HepG2 (cell line): ENCODE results near the gene TALDO1. TPM values are rescaled to one million over a fixed set of nuclear protein-coding genes. Genes with fewer than 3 reads are reported as not detected.

Experiments
- ARNT2 ChIP-seq: sonication (generic); formaldehyde crosslinking; IDR thresholded peaks from 2 replicates; pipeline ENCODE4 v1.8.0; 2022; ENCODE audit warnings: mild to moderate bottlenecking, low read depth, missing genetic modification reagents, moderate library complexity
- EHMT2 ChIP-seq: fragments of 200-600 bp; sonication (generic); IDR thresholded peaks from 2 replicates; pipeline ENCODE4 v1.7.0; 2017; ENCODE audit warnings: antibody characterized with exemption, low read depth, low read length, borderline replicate concordance
- HIVEP1 ChIP-seq: sonication (generic); formaldehyde crosslinking; IDR thresholded peaks from 2 replicates; pipeline ENCODE4 v1.4.0; 2020; ENCODE audit warnings: mild to moderate bottlenecking, missing genetic modification reagents
- HNF4A ChIP-seq: sonication (generic); formaldehyde crosslinking; IDR thresholded peaks from 2 replicates; pipeline ENCODE4 v1.4.0; 2020; ENCODE audit warnings: missing genetic modification reagents
- HOXD1 ChIP-seq: sonication (generic); formaldehyde crosslinking; IDR thresholded peaks from 2 replicates; pipeline ENCODE4 v1.5.0; 2020; ENCODE audit warnings: missing genetic modification reagents
- IKZF5 ChIP-seq: IDR thresholded peaks from 2 replicates; pipeline ENCODE4 v1.6.1; 2018; ENCODE audit warnings: missing genetic modification reagents, mild to moderate bottlenecking, missing compliant biosample characterization
- KLF9 ChIP-seq: IDR thresholded peaks from 2 replicates; pipeline ENCODE4 v1.6.1; 2016; ENCODE audit warnings: low read depth
- MEIS1 ChIP-seq: sonication (generic); formaldehyde crosslinking; IDR thresholded peaks from 2 replicates; pipeline ENCODE4 v1.9.0; 2021; ENCODE audit warnings: mild to moderate bottlenecking, missing genetic modification reagents, moderate library complexity, borderline replicate concordance
- NFE2L1 ChIP-seq: sonication (generic); formaldehyde crosslinking; IDR thresholded peaks from 2 replicates; pipeline ENCODE4 v1.4.0; 2020; ENCODE audit warnings: missing genetic modification reagents, mild to moderate bottlenecking, borderline replicate concordance
- NFRKB ChIP-seq: fragments of 450-650 bp; IDR thresholded peaks from 2 replicates; pipeline ENCODE4 v1.6.1; 2017
- PATZ1 ChIP-seq: sonication (generic); formaldehyde crosslinking; IDR thresholded peaks from 2 replicates; pipeline ENCODE4 v1.4.0; 2020; ENCODE audit warnings: missing genetic modification reagents
- REXO4 ChIP-seq: sonication (generic); formaldehyde crosslinking; IDR thresholded peaks from 2 replicates; pipeline ENCODE4 v1.8.0; 2022; ENCODE audit warnings: missing genetic modification reagents, mild to moderate bottlenecking, borderline replicate concordance
- SALL2 ChIP-seq: sonication (generic); formaldehyde crosslinking; IDR thresholded peaks from 2 replicates; pipeline ENCODE4 v1.8.1; 2023; ENCODE audit warnings: mild to moderate bottlenecking, missing genetic modification reagents, inconsistent platforms
- SP2 ChIP-seq: sonication (generic); formaldehyde crosslinking; IDR thresholded peaks from 2 replicates; pipeline ENCODE4 v1.5.1; 2020; ENCODE audit warnings: mild to moderate bottlenecking, missing genetic modification reagents
- THYN1 ChIP-seq: sonication (generic); formaldehyde crosslinking; IDR thresholded peaks from 2 replicates; pipeline ENCODE4 v1.8.1; 2023; ENCODE audit warnings: low read depth, mild to moderate bottlenecking, moderate library complexity, missing genetic modification reagents, borderline replicate concordance
- ZBTB10 ChIP-seq: sonication (generic); formaldehyde crosslinking; IDR thresholded peaks from 2 replicates; pipeline ENCODE4 v1.4.0; 2020; ENCODE audit warnings: missing genetic modification reagents, borderline replicate concordance
- ZFP1 ChIP-seq: IDR thresholded peaks from 2 replicates; pipeline ENCODE4 v1.6.1; 2016
- ZNF234 ChIP-seq: sonication (generic); formaldehyde crosslinking; conservative IDR thresholded peaks from 2 replicates; pipeline ENCODE4 v1.5.1; 2020; ENCODE audit warnings: mild to moderate bottlenecking, missing genetic modification reagents
- ZNF296 ChIP-seq: sonication (generic); formaldehyde crosslinking; conservative IDR thresholded peaks from 2 replicates; pipeline ENCODE4 v1.5.0; 2020; ENCODE audit warnings: mild to moderate bottlenecking, missing genetic modification reagents
- ZNF446 ChIP-seq: sonication (generic); formaldehyde crosslinking; IDR thresholded peaks from 2 replicates; pipeline ENCODE4 v1.5.0; 2020; ENCODE audit warnings: mild to moderate bottlenecking, missing genetic modification reagents
- ZNF549 ChIP-seq: sonication (generic); formaldehyde crosslinking; IDR thresholded peaks from 2 replicates; pipeline ENCODE4 v1.5.0; 2020; ENCODE audit warnings: missing genetic modification reagents
- ZNF605 ChIP-seq: sonication (generic); formaldehyde crosslinking; IDR thresholded peaks from 2 replicates; pipeline ENCODE4 v1.8.0; 2022; ENCODE audit warnings: mild to moderate bottlenecking, missing genetic modification reagents
- ZSCAN5A ChIP-seq: sonication (generic); formaldehyde crosslinking; IDR thresholded peaks from 2 replicates; pipeline ENCODE4 v1.8.0; 2022; ENCODE audit warnings: mild to moderate bottlenecking, missing genetic modification reagents, borderline replicate concordance
- polyA plus RNA-seq, 8 experiments: library from polyadenylated mRNA; depleted of rRNA in 3 of 8; stranded (reverse) in 7 of 8; unstranded in 1 of 8; fragments of >200 nt; fragmentation: Illumina TruSeq in 4 of 8; extraction: Trizol in 4 of 8; gene quantifications; 2 replicates each; pipeline versions ENCODE4 v1.2.1 to v1.2.3, GENCODE V29; 2011 to 2016; ENCODE audit warnings: low read depth in 4 of 8, missing spikeins in 1 of 8, mixed read lengths in 1 of 8; ENCODE audit not compliant: insufficient read depth in 1 of 8
- total RNA-seq, 5 experiments: library from RNA; depleted of rRNA; stranded (reverse); fragments of >200 nt; fragmentation: Illumina TruSeq; extraction: Trizol; gene quantifications; 2 replicates each; pipeline ENCODE4 v1.2.3, GENCODE V29; 2016; ENCODE audit warnings: low read depth in 1 of 5

The TALDO1 gene
- total and polyA plus RNA-seq, 2 of the 13 experiments (the other 11 are each of a cell fraction or from before 2014, with no cell fraction given) = 107 to 240 TPM

GRCh38 chr11:727859-728748 lies 19.2 kb upstream of the TALDO1 start (continued):
- TF ChIP-seq ZNF605 (CRISPR knock-in tag) (peak; percentile 61; the same call in 1 of the 2 replicates), ZNF234 (CRISPR knock-in tag) (no peak), NFE2L1 (CRISPR knock-in tag) (no peak), THYN1 (no peak), ZSCAN5A (CRISPR knock-in tag) (peak; percentile 52; the same call in 1 of the 2 replicates), EHMT2 (no peak), HOXD1 (no peak), PATZ1 (peak; percentile 90), KLF9 (CRISPR knock-in tag) (no peak), HNF4A (peak; percentile 29), IKZF5 (CRISPR knock-in tag) (peak; percentile 78), MEIS1 (CRISPR knock-in tag) (no peak; the same call in 1 of the 2 replicates), ZNF549 (no peak), REXO4 (CRISPR knock-in tag) (no peak), ZNF446 (CRISPR knock-in tag) (no peak), SALL2 (0 out of 2 replicates have a peak, but pooled peaks have one; percentile 45), NFRKB (no peak), HIVEP1 (peak; percentile 80; the same call in 1 of the 2 replicates), ZBTB10 (no peak), ZNF296 (CRISPR knock-in tag) (peak; percentile 54; the same call in 1 of the 2 replicates), ARNT2 (no peak), SP2 (CRISPR knock-in tag) (peak; percentile 34; the same call in 1 of the 2 replicates), ZFP1 (CRISPR knock-in tag) (0 out of 2 replicates have a peak, but pooled peaks have one; percentile 27)
